H54 (cell line): ENCODE data around the gene NACC2.

Source experiments
- DNase-seq: peaks from one replicate; pipeline ENCODE4 v3.0.0; 2011; ENCODE audit warnings: low spot score, mixed read lengths; ENCODE audit not compliant: insufficient read length
- FAIRE-seq: peaks from 3 replicates; lab custom pipeline; 2011; peaks lifted over from hg19 to GRCh38; lab: Jason Lieb, UNC
- POLR2A ChIP-seq: IDR thresholded peaks from 2 replicates; pipeline ENCODE4 v1.6.1; 2011; ENCODE audit warnings: low read depth, mild to moderate bottlenecking, low read length

Gene NACC2

GRCh38 chr9:136099542-136099941 is 4.5 kb upstream of the NACC2 start:
- DNase-seq (no peak), FAIRE-seq (no peak)
- TF ChIP-seq POLR2A = no peak

DNA sequence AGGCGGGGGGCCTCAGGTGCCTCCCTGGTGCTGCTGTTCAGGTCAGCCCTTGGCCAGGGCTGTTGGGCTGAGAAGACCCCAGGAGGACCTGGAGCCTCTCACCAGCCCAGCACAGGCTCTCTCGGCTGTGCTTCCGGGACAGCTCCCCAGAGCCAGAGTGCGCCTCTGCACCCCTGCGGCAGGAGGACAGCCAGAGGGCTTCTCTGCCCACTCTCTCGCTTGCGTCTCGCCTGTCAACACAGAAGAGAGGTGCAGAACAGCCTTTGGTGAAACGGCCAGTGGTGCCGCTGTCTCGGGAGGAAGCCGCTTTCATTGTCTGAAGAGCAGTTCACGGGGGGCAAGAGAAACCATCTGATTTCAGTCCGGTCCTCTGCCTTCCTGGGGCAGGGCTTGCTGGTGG is 3.8 kb upstream of the NACC2 start:
- no peak for FAIRE-seq
- TF ChIP-seq POLR2A = no peak

DNA sequence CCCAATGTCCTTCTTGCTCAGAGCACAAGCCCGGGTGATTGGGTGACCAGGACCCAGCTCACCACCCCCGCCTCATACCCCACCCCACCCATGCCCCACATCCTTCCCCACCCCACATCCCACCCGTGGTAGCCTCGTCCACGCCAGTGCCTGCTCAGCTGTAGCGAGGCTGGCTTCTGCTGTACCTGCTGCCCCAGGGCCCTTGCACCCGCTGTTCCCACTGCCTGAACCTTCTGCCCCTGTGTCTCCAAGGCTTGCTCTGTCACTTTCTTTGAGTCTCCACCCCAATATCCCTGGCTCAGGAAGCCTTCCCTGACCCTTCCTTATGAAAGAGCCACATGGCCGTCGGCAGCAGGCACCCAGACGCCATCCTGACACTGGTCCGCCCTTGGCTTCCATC is 3.1 kb upstream of the NACC2 start:
- no peak for TF ChIP-seq POLR2A
- FAIRE-seq = no peak
- DNase-seq = no peak

More for the DNA sequence above, 3.8 kb upstream of the NACC2 start:
- DNase-seq = no peak

- FAIRE-seq = no peak
- DNase-seq = no peak
Observed at GRCh38 chr9:136096505-136097001, 1.5 kb upstream of the NACC2 start.

GRCh38 chr9:136093995-136094881 is 851 bp downstream of the NACC2 start:
- DNase-seq (peak; percentile 99), FAIRE-seq (no peak)
- no peak for TF ChIP-seq POLR2A

More at GRCh38 chr9:136096505-136097001, 1.5 kb upstream of the NACC2 start:
- no peak for TF ChIP-seq POLR2A

DNA sequence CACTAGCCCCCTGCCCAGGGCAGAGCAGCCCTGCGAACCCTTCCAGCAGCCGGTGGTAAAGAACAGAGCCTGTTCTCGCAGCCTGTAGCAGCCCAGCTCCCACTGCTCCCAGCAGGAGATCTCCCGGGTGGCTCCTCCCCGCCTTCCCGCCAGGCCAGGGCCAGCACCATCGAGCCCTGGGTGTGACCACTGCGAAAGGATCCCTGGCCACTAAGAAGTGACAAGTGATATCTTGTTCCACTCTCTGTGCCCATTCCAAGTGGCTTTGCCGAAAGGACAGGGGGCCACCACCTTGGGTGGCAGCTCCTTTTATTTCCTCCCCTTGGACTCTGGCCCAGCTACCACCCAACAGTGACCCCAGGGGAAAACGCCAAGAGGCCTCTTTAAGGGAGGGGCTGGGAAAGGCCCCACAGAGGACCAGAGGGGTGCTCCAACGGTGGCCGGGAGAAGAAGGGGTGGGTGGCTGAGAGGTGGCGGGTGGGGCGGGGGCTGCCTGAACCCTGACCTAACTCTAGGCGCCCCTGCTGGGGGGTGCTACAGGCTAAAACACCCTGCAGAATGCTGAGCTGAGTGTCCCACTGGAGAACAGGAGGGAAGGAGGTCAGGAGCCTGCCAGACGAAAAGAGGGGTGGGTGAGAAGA is 1.6 kb downstream of the NACC2 start:
- FAIRE-seq (peak; percentile 75), DNase-seq (peak; percentile 100)
- TF ChIP-seq POLR2A = no peak

DNA sequence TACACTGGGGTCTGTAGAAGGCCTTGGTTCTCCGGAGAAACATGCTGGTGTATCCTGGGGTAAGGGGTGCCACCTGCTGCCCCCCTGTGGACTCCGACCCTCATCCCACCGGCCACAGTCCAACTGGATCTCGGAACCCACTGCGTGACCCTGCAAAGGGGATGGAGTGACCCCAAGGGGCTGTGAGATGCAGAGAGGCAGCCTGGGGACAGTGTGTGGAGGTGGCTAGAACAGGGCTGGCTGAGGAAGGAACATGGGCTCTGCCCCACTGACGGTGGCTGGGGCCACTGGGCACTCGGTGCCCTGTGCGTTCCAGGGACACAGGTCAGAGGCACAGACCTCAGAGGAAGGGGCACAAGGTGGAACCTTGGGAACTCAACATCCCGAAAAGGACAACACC is 2.3 kb downstream of the NACC2 start:
- no peak for DNase-seq
- TF ChIP-seq POLR2A = no peak
- no peak for FAIRE-seq

- no peak for FAIRE-seq
Observed at GRCh38 chr9:136092353-136092650, 2.8 kb downstream of the NACC2 start.

DNA sequence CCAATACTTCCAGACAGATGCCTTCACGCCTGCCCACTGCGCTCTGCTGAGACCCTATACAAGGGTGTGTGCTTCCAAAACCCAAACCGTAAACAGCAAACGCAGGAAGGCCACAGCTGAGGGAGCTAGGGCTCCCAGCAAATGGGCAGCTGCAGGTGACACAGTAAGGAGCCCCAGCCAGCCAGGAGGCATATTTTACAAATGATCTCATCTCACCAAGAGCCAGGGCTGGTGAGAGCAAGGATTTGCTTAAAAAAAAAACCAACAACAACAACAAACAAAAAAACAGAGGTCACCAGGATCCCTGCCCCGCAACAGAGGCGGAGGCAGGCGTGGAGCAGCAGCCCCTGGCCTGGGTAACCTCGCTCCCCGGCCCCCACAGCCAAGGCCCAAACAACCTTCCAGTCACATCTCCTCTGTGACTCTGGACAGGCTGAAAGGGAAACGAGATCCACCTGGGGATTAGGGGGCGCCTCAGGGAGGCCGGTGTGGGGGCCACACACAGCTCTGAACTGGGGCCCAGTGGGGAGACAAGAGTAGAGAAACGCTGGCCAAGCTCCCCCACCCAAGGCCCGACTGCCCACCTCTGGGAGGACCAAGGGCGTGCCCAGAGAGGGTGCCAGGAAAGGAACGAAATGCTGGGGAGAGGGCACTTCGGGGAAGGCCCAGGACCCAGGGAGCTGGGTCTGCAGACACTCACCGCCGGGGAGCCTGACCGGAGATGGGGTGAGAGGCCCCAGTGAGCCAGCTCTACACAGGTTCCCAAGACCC is 3.3 kb downstream of the NACC2 start:
- no peak for TF ChIP-seq POLR2A
- peak; percentile 86 for FAIRE-seq
- DNase-seq = peak; percentile 95

More at GRCh38 chr9:136092353-136092650, 2.8 kb downstream of the NACC2 start:
- DNase-seq = no peak
- no peak for TF ChIP-seq POLR2A

GRCh38 chr9:136090768-136091581 is 4.1 kb downstream of the NACC2 start:
- no peak for FAIRE-seq

DNA sequence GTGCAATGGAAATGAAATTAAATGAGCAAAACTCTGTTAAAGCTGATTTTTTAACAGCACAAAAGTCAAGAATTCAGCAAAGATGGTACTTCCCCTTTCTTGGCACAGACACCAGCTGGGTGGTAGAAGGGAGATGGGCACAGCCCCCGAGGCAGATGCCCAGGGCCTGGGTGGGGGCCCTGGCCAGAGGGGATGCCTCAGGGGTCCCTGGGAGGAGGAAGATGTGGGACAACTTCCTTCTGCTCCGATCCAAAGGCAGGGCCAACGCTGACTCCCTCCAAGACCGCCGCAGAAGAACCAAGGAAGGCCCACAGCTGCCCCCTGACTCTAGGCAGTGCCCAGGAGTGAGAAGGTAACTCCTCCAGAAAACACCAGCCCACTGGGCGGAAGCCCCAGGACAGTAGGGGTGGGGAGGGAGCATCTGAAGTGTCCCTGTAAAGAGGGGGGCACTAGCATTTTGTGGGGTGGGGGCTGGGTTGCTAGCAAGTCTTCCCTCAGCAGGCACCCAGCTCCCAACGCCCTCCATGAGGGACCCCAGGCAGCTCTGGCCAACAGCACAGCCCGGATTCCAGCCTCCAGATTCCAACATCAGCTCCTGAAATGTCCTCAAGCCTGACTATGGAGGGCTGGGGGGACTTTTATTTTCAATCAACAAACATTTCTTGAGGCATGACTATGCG is 4.9 kb downstream of the NACC2 start:
- FAIRE-seq (no peak), DNase-seq (no peak)
- TF ChIP-seq POLR2A = no peak

More at GRCh38 chr9:136090768-136091581, 4.1 kb downstream of the NACC2 start:
- DNase-seq = no peak
- no peak for TF ChIP-seq POLR2A

DNA sequence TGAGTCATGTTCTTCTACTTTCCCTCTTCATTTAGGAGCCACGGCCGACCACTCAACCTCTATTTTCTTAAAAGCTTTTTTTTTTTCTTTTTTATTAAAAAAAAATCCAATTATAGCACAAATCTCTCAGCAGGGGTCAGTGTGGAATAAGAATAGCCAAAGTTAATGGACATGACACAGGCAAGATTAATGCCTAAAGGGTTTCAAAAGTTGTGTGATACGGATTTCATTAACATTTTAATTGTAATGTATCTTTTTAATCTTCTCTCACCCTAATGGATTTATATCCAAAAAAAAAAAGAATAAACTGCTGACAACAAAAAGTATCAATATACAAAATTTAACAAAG is 5.4 kb downstream of the NACC2 start:
- FAIRE-seq = no peak
- no peak for DNase-seq
- TF ChIP-seq POLR2A = no peak
